ENCODE measurements around the gene MT1B. TPM values are rescaled to one million over a fixed set of nuclear protein-coding genes. Genes with fewer than 3 reads are reported as not detected.

Gene MT1B
- total RNA-seq (2022; extraction: Qiagen RNA extraction; ENCODE audit: low read depth): not detected in 5 replicates

DNA sequence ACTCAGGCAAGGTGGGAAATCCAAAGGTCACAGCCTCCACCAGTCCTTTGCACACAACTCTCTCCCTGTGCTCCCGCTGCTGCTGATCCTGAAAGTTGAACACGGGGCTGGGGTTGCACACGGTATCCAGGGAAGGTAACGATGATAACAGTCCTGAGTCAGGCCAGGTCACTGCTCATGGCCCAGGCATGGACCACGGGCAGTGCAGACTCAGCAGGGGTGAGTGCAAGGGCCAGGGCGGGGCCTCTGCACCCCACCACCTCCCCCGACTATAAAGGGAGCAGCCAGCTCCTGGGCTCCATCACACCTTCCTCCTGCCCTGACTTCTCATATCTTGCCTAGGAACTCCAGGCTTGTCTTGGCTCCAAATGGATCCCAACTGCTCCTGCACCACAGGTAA, at the start of gene MT1B:
MT1B (plus strand) TSS at position 301 of the 400 bp plus-strand sequence; CDS start at position 369, 68 bp downstream.

DNA sequence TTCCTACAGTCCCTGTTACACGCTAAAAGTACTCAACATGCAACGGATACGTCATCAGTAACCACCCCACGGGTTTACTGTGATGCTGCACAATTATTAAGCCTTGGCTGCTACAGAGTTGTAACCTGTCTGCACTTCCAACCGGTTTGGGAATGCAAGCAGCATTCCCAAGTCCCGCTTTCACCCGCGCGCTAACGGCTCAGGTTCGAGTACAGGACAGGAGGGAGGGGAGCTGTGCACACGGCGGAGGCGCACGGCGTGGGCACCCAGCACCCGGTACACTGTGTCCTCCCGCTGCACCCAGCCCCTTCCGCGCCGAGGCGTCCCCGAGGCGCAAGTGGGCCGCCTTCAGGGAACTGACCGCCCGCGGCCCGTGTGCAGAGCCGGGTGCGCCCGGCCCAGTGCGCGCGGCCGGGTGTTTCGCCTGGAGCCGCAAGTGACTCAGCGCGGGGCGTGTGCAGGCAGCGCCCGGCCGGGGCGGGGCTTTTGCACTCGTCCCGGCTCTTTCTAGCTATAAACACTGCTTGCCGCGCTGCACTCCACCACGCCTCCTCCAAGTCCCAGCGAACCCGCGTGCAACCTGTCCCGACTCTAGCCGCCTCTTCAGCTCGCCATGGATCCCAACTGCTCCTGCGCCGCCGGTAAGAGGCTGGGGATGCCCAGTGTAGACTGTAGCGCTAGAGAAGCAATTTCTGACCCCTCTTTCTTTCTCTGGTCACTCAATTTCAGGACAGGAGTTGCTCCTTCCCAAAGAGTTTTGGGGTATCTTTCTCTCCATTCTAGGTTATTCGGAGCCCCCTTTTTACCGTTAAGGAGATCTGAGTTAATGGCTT, 43.4 kb upstream of the MT1B start, which contains the start of gene MT2A:
MT2A (plus strand) TSS at position 542 of the 833 bp plus-strand sequence; CDS start at position 614, 72 bp downstream.

GRCh38 chr16:56625140-56625942, 26.3 kb upstream of the MT1B start, which contains the start of gene MT1E:
TSS of gene MT1E (plus strand) at chr16:56625781. CDS start at chr16:56625852, 71 bp downstream.

GRCh38 chr16:56632156-56632847, 19.4 kb upstream of the MT1B start, which contains the start of gene MT1M:
TSS of gene MT1M (plus strand) at chr16:56632659. CDS start at chr16:56632732, 73 bp downstream.

GRCh38 chr16:56637814-56638750, 13.6 kb upstream of the MT1B start, which contains the start of gene MT1A:
TSS of gene MT1A (plus strand) at chr16:56638666. CDS start at chr16:56638739, 73 bp downstream.

GRCh38 chr16:56657555-56658326, 6.1 kb downstream of the MT1B start, which contains the start of gene MT1F:
TSS of gene MT1F (plus strand) at chr16:56657959. CDS start at chr16:56658059, 100 bp downstream.

GRCh38 chr16:56667581-56668571, 16.2 kb downstream of the MT1B start, which contains the start of gene MT1G:
TSS of gene MT1G (minus strand) at chr16:56668065. CDS start at chr16:56667993, 72 bp downstream.

DNA sequence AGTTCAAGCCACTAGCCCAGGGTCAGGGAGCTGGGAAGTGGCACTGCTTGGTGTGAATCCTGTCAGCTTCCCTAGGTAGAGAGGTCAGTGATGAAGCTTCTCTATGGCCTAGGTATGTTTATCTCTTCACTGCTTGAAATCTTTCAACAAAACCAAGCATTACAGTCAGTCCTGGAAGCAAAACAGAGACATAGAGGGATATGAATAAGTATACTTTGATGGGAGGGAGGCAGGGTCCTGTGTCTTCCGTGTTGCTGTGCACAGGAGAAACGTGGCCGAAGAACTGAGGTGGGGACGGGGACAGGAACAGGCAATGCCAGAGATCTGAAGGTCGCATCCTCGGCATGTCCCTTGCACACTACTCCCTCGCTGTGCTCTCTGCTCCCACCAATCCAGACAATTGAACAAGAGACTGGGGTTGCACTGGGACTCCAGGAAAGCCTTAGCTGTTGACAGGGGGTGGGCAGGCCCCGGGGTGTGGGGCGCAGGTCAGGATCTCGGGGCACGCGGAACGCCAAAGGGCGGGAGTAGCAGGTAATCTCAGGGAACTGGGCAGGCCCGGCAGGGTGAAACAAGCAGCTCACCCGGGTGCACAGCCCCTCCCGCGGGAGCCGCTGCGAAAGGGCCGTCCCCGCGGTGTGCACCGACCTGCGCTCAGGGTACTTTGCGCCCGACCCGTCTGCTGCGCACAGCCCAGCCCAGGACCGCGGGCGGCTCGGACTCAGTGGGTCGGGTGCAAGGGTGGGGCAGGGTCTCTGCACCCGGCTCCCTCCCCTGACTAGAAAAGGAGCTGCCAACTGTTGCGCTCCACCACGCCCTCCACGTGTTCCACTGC, 17.5 kb downstream of the MT1B start, which contains the start of gene MT1H:
MT1H (plus strand) TSS at position 810 of the 835 bp plus-strand sequence. CDS start 71 bp downstream, outside the sequence.

DNA sequence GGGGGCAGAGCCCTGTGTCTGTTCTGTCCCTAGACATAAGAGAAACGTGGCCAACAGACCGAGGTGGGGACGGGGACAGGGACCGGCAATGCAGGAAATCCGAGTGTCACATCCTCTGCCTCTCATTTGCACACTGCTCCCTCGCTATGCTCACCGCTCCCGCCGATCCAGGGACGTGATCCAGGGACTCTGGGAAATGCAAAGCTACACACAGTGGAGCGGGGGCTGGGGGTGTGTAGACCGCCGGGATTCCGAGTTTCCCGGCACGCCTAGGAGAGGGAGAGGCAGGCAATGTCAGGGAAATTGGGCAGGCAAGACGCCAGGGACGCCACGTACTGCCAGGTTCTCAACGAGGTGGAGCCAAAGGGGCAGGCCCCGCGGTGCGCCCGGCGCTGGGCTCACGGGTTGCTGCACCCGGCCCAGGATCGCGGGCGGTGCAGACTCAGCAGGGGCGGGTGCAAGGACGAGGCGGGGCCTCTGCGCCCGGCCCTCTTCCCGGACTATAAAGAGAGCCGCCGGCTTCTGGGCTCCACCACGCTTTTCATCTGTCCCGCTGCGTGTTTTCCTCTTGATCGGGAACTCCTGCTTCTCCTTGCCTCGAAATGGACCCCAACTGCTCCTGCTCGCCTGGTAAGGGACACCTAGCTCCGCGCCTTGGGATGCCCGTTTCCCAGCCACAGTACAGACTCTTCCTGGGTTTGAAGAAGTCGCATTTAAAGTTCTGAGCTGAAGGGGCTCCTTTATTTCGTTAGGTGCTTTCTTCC, 30.4 kb downstream of the MT1B start, which contains the start of gene MT1X:
MT1X (plus strand) TSS at position 532 of the 764 bp plus-strand sequence; CDS start at position 603, 71 bp downstream.

Other genes with a start within 250 kb of the MT1B start
- 58.9 to 65.8 TPM (median 64.0 TPM) in 5 replicates for gene AMFR, start 226.3 kb upstream of the MT1B start, total RNA-seq (2022; extraction: Qiagen RNA extraction; ENCODE audit: low read depth)
- gene NUDT21, start 200.6 kb upstream of the MT1B start, total RNA-seq (2022; extraction: Qiagen RNA extraction; ENCODE audit: low read depth): 111 to 132 TPM (median 118 TPM) in 5 replicates
- 68.3 to 93.1 TPM (median 78.2 TPM) in 5 replicates for gene OGFOD1, start 200.3 kb upstream of the MT1B start, total RNA-seq (2022; extraction: Qiagen RNA extraction; ENCODE audit: low read depth)
- gene BBS2, start 131.9 kb upstream of the MT1B start, total RNA-seq (2022; extraction: Qiagen RNA extraction; ENCODE audit: low read depth): 13.0 to 23.1 TPM (median 19.0 TPM) in 5 replicates
- not detected in 5 replicates for gene MT4, start 86.8 kb upstream of the MT1B start, total RNA-seq (2022; extraction: Qiagen RNA extraction; ENCODE audit: low read depth)
- gene MT3, start 62.4 kb upstream of the MT1B start, total RNA-seq (2022; extraction: Qiagen RNA extraction; ENCODE audit: low read depth): 0.41 TPM in 1 of 5 replicates, not detected in the others
- gene MT2A, start 43.3 kb upstream of the MT1B start, total RNA-seq (2022; extraction: Qiagen RNA extraction; ENCODE audit: low read depth): 570 to 812 TPM (median 625 TPM) in 5 replicates
- gene MT1E, start 26.1 kb upstream of the MT1B start, total RNA-seq (2022; extraction: Qiagen RNA extraction; ENCODE audit: low read depth): not detected in 5 replicates
- not detected in 5 replicates for gene MT1M, start 19.2 kb upstream of the MT1B start, total RNA-seq (2022; extraction: Qiagen RNA extraction; ENCODE audit: low read depth)
- 15.4 to 17.7 TPM (median 15.7 TPM) in 5 replicates for gene MT1A, start 13.2 kb upstream of the MT1B start, total RNA-seq (2022; extraction: Qiagen RNA extraction; ENCODE audit: low read depth)
- 8.5 to 17.3 TPM (median 12.5 TPM) in 5 replicates for gene MT1F, start 6.1 kb downstream of the MT1B start, total RNA-seq (2022; extraction: Qiagen RNA extraction; ENCODE audit: low read depth)
- gene MT1G, start 16.2 kb downstream of the MT1B start, total RNA-seq (2022; extraction: Qiagen RNA extraction; ENCODE audit: low read depth): not detected in 5 replicates
- gene MT1H, start 17.9 kb downstream of the MT1B start, total RNA-seq (2022; extraction: Qiagen RNA extraction; ENCODE audit: low read depth): not detected in 5 replicates
- 148 to 278 TPM (median 167 TPM) in 5 replicates for gene MT1X, start 30.6 kb downstream of the MT1B start, total RNA-seq (2022; extraction: Qiagen RNA extraction; ENCODE audit: low read depth)
- gene NUP93, start 78.2 kb downstream of the MT1B start, total RNA-seq (2022; extraction: Qiagen RNA extraction; ENCODE audit: low read depth): 90.0 to 103 TPM (median 96.8 TPM) in 5 replicates
- 0.02 TPM in 2 of 5 replicates, not detected in the others for gene SLC12A3, start 213.3 kb downstream of the MT1B start, total RNA-seq (2022; extraction: Qiagen RNA extraction; ENCODE audit: low read depth)